ENCODE results near the gene SMARCC1.

Gene SMARCC1

DNA sequence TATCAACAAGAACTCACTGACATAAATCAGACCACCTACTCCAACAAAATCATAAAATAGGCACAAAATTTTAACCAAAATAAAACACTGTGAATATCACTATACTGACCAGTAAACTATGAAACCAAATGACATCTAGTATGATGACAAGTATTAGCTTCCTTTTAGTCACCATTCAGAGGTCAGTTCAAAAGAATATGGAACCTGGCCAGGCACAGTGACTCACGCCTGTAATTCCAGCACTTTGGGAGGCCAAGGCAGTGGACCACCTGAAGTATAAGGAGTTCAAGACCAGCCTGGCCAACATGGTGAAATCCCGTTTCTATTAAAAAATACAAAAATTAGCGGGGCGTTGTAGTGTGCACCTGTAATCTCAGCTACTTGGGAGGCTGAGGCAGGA is 65.8 kb downstream of the SMARCC1 start:
- no peak overlapping the region for H3K4me3 ChIP-seq (ENCODE audit: low read depth, low read length)
- TF ChIP-seq, protein P1, sequence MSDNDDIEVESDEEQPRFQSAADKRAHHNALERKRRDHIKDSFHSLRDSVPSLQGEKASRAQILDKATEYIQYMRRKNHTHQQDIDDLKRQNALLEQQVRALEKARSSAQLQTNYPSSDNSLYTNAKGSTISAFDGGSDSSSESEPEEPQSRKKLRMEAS (IDR thresholded peaks at IDR 0.05; ENCODE audit: low read depth, low read length), result no peak
- TF ChIP-seq MYC (IDR thresholded peaks at IDR 0.05; ENCODE audit: low read depth, low read length), result no peak
- TF ChIP-seq, protein P2, sequence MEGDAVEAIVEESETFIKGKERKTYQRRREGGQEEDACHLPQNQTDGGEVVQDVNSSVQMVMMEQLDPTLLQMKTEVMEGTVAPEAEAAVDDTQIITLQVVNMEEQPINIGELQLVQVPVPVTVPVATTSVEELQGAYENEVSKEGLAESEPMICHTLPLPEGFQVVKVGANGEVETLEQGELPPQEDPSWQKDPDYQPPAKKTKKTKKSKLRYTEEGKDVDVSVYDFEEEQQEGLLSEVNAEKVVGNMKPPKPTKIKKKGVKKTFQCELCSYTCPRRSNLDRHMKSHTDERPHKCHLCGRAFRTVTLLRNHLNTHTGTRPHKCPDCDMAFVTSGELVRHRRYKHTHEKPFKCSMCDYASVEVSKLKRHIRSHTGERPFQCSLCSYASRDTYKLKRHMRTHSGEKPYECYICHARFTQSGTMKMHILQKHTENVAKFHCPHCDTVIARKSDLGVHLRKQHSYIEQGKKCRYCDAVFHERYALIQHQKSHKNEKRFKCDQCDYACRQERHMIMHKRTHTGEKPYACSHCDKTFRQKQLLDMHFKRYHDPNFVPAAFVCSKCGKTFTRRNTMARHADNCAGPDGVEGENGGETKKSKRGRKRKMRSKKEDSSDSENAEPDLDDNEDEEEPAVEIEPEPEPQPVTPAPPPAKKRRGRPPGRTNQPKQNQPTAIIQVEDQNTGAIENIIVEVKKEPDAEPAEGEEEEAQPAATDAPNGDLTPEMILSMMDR (IDR thresholded peaks at IDR 0.05; ENCODE audit: low read depth, low read length), result no peak
- no peak for TF ChIP-seq POLR2A (IDR thresholded peaks at IDR 0.05; ENCODE audit: extremely low read depth, insufficient read length)
- no peak for DNase-seq (ENCODE audit: low read depth)

DNA sequence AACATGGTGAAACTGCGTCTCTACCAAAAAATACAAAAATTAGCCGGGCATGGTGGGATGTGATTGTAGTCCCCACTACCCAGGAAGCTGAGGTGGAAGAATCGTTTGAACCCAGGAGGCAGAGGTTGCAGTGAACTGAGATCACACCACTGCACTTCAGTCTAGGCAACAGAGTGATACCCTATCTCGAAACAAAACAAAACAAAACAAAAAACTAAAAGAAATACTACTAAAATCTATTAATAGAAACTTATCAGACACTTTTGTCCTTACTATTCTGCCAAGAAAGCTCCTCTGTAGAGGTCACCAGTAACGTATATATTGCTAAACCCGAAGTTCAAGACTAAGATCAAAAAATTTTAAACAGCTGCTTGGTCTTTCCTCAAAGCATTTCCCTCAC is 67.1 kb downstream of the SMARCC1 start:
- no peak overlapping the region for H3K4me3 ChIP-seq (ENCODE audit: low read depth, low read length)
- DNase-seq (ENCODE audit: low read depth), result no peak
- TF ChIP-seq, protein P2 (IDR thresholded peaks at IDR 0.05; ENCODE audit: low read depth, low read length), result no peak
- TF ChIP-seq POLR2A (IDR thresholded peaks at IDR 0.05; ENCODE audit: extremely low read depth, insufficient read length) (no peak), MYC (IDR thresholded peaks at IDR 0.05; ENCODE audit: low read depth, low read length) (no peak)
- TF ChIP-seq, protein P1 (IDR thresholded peaks at IDR 0.05; ENCODE audit: low read depth, low read length), result no peak

DNA sequence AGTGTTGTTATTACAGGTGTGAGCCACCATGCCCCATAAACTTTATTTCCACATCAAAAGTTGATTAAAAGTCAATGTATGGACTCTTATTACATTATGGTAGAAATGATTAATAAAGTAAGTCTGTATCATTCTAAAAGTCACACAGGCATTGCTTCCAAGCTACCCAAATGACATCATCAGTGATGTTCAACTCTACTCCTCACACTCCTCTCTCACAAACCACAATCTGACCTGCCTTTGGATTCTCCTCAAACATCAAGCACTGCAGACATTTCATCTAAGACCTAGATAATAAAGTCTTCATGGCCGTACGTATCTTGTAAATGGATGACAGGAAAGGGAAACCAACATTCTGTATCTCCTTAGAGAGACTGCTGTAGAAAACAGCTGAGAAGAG is 68.0 kb downstream of the SMARCC1 start:
- no peak for DNase-seq (ENCODE audit: low read depth)
- no peak overlapping the region for H3K4me3 ChIP-seq (ENCODE audit: low read depth, low read length)
- no peak for TF ChIP-seq POLR2A (IDR thresholded peaks at IDR 0.05; ENCODE audit: extremely low read depth, insufficient read length)
- TF ChIP-seq MYC (IDR thresholded peaks at IDR 0.05; ENCODE audit: low read depth, low read length), result no peak
- TF ChIP-seq, protein P1 (IDR thresholded peaks at IDR 0.05; ENCODE audit: low read depth, low read length), result no peak
- TF ChIP-seq, protein P2 (IDR thresholded peaks at IDR 0.05; ENCODE audit: low read depth, low read length), result no peak

DNA sequence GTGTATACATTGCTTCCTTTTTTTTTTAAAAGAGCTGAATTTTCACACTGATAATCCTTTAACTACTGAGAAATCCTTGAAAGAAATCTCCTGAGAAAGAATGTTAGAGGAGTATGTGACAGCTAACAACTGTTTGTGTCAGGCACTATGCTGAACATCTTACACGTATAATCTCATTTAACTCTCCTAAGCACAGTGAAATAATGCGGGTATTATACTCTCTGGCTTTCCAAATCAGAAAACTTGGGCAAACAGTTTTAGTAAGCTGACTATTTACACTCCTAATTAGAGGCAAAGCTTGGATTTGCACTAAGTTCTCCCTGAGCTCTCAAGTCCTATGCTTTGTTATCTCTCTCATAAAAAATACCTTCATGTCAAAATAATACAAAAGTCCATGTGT is 69.3 kb downstream of the SMARCC1 start:
- no peak for TF ChIP-seq POLR2A (IDR thresholded peaks at IDR 0.05; ENCODE audit: extremely low read depth, insufficient read length)
- TF ChIP-seq, protein P1 (IDR thresholded peaks at IDR 0.05; ENCODE audit: low read depth, low read length), result no peak
- TF ChIP-seq, protein P2 (IDR thresholded peaks at IDR 0.05; ENCODE audit: low read depth, low read length), result no peak
- no peak for TF ChIP-seq MYC (IDR thresholded peaks at IDR 0.05; ENCODE audit: low read depth, low read length)
- no peak overlapping the region for H3K4me3 ChIP-seq (ENCODE audit: low read depth, low read length)
- DNase-seq (ENCODE audit: low read depth), result no peak

DNA sequence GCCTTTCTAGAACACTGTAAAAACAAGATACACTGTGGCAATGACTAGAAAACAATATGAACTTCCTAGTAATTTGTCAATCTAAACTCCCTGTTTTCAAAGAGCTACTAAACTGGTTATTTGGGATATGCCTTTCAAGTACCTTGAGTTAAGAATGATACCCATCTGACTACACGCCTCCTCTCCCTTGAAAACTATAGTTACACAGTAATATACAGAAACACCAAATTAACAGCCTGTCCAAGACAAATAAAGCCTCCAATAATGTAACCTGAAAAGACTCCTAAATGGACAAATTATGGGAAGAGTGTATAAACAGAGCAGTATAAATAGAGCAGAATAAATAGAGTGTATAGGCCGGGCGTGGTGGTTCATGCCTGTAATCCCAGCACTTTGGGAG is 70.1 kb downstream of the SMARCC1 start:
- no peak overlapping the region for H3K4me3 ChIP-seq (ENCODE audit: low read depth, low read length)
- no peak for DNase-seq (ENCODE audit: low read depth)
- TF ChIP-seq, protein P2 (IDR thresholded peaks at IDR 0.05; ENCODE audit: low read depth, low read length), result no peak
- TF ChIP-seq MYC (IDR thresholded peaks at IDR 0.05; ENCODE audit: low read depth, low read length), result no peak
- TF ChIP-seq POLR2A (IDR thresholded peaks at IDR 0.05; ENCODE audit: extremely low read depth, insufficient read length), result no peak
- TF ChIP-seq, protein P1 (IDR thresholded peaks at IDR 0.05; ENCODE audit: low read depth, low read length), result no peak

DNA sequence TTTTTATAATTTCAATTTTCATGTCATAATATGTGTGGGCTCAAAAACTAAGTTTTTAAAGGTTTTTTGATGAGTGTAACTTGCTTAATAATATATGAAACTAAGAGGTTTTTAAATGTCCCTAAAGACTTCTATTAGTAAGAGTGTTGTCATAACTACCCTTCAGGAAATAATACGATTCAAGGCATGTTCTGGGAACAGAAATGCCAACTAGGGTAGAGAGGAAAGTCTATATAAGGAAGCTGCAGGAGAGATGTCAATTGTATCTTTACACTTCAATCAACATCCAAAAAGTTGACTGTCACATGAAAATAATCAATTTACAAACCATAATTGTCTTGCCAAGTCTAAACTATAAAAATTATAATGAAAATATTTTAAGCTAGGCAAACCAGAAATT is 76.3 kb downstream of the SMARCC1 start:
- no peak for TF ChIP-seq POLR2A (IDR thresholded peaks at IDR 0.05; ENCODE audit: extremely low read depth, insufficient read length)
- TF ChIP-seq, protein P1 (IDR thresholded peaks at IDR 0.05; ENCODE audit: low read depth, low read length), result no peak
- TF ChIP-seq, protein P2 (IDR thresholded peaks at IDR 0.05; ENCODE audit: low read depth, low read length), result no peak
- TF ChIP-seq MYC (IDR thresholded peaks at IDR 0.05; ENCODE audit: low read depth, low read length), result no peak
- DNase-seq (ENCODE audit: low read depth), result no peak
- H3K4me3 ChIP-seq (ENCODE audit: low read depth, low read length), result no peak overlapping the region
